Neural cell (in vitro differentiated cells): ENCODE results near the gene NAA38. TPM values are rescaled to one million over a fixed set of nuclear protein-coding genes. Genes with fewer than 3 reads are reported as not detected.

Experiments used
- H2AFZ ChIP-seq: fragments of 200-600, 300-800 bp; sonication (generic), shearing (Covaris generic); 2 replicates; pipeline ENCODE4 v1.6.0; 2014; ENCODE audit warnings: low read depth, mild to moderate bottlenecking, antibody characterized with exemption, low read length, moderate library complexity
- H3F3A ChIP-seq: fragments of 200-600 bp; shearing (Covaris generic); 2 replicates; pipeline ENCODE4 v1.6.1; 2016; ENCODE audit warnings: mild to moderate bottlenecking, moderate library complexity, mixed read lengths, antibody characterized with exemption, low read length; ENCODE audit not compliant: insufficient read depth, poor library complexity, severe bottlenecking
- H3K27ac ChIP-seq: fragments of 200-600, 300-800 bp; sonication (generic), shearing (Covaris generic); 2 replicates; pipeline ENCODE4 v1.5.1; 2014; ENCODE audit warnings: mild to moderate bottlenecking, low read length, moderate library complexity
- H3K27me3 ChIP-seq: fragments of 300-800, 200-600 bp; sonication (generic), shearing (Covaris generic); 2 replicates; pipeline ENCODE4 v1.6.0; 2014; ENCODE audit warnings: mild to moderate bottlenecking, low read depth, low read length, moderate library complexity; ENCODE audit not compliant: insufficient read depth
- H3K36me3 ChIP-seq: fragments of 300-800, 200-600 bp; sonication (generic), shearing (Covaris generic); 2 replicates; pipeline ENCODE4 v1.5.1; 2014; ENCODE audit warnings: mild to moderate bottlenecking, antibody characterized with exemption, low read length, moderate library complexity; ENCODE audit not compliant: insufficient read depth
- H3K4me2 ChIP-seq: fragments of 300-800, 200-600 bp; sonication (generic), shearing (Covaris generic); 2 replicates; pipeline ENCODE4 v1.6.0; 2014; ENCODE audit warnings: mild to moderate bottlenecking, low read length
- H3K4me3 ChIP-seq: fragments of 300-800, 200-600 bp; sonication (generic), shearing (Covaris generic); 2 replicates; pipeline ENCODE4 v1.5.1; 2014; ENCODE audit warnings: mild to moderate bottlenecking, low read length, moderate library complexity
- H3K79me2 ChIP-seq: fragments of 200-600 bp; shearing (Covaris generic); replicated peaks from 2 replicates; pipeline ENCODE4 v1.6.0; 2014; ENCODE audit warnings: mild to moderate bottlenecking, low read length, moderate library complexity; ENCODE audit not compliant: insufficient read depth
- H3K9ac ChIP-seq: fragments of 300-800, 200-600 bp; sonication (generic), shearing (Covaris generic); 2 replicates; pipeline ENCODE4 v1.6.1; 2016; ENCODE audit warnings: mild to moderate bottlenecking, low read length, mixed read lengths
- H3K9me2 ChIP-seq: fragments of 200-600 bp; shearing (Covaris generic); 2 replicates; pipeline ENCODE4 v1.6.1; 2016; ENCODE audit warnings: mild to moderate bottlenecking, low read length, mixed read lengths; ENCODE audit not compliant: insufficient read depth
- H3K9me3 ChIP-seq: fragments of 200-600, 300-800 bp; sonication (generic), shearing (Covaris generic); 2 replicates; pipeline ENCODE4 v1.6.1; 2016; ENCODE audit warnings: mild to moderate bottlenecking, mixed run types, low read length, moderate library complexity, mixed read lengths
- H4K20me1 ChIP-seq: fragments of 200-600 bp; shearing (Covaris generic); 2 replicates; pipeline ENCODE4 v1.6.1; 2016; ENCODE audit warnings: mild to moderate bottlenecking, mixed run types; ENCODE audit not compliant: insufficient read depth
- CTCF ChIP-seq: fragments of 450-650 bp; IDR thresholded peaks from 2 replicates; pipeline ENCODE4 v1.5.1; 2014; ENCODE audit warnings: antibody characterized with exemption, mild to moderate bottlenecking, moderate library complexity; ENCODE audit not compliant: poor library complexity, severe bottlenecking
- EP300 ChIP-seq: fragments of 450-650 bp; conservative IDR thresholded peaks from 2 replicates; pipeline ENCODE4 v1.6.1; 2014; ENCODE audit warnings: antibody characterized with exemption, mild to moderate bottlenecking, moderate library complexity; ENCODE audit not compliant: poor library complexity, severe bottlenecking
- EZH2 ChIP-seq: fragments of 200-600, 300-800 bp; shearing (Covaris generic), sonication (generic); IDR thresholded peaks from 2 replicates; pipeline ENCODE4 v1.6.1; 2014; ENCODE audit warnings: antibody characterized with exemption, low read length, borderline replicate concordance, mild to moderate bottlenecking; ENCODE audit not compliant: insufficient read depth, poor library complexity, severe bottlenecking
- MXI1 ChIP-seq: fragments of 450-650 bp; conservative IDR thresholded peaks from 2 replicates; pipeline ENCODE4 v1.6.1; 2014; ENCODE audit warnings: antibody characterized with exemption, mild to moderate bottlenecking; ENCODE audit not compliant: poor library complexity, severe bottlenecking
- POLR2AphosphoS5 ChIP-seq: IDR thresholded peaks from 2 replicates; pipeline ENCODE4 v1.6.1; 2012
- RAD21 ChIP-seq: fragments of 450-650 bp; conservative IDR thresholded peaks from 2 replicates; pipeline ENCODE4 v1.6.1; 2014; ENCODE audit warnings: antibody characterized with exemption, mild to moderate bottlenecking, moderate library complexity
- REST ChIP-seq: IDR thresholded peaks from 2 replicates; pipeline ENCODE4 v1.6.1; 2012; ENCODE audit warnings: borderline replicate concordance
- SMC3 ChIP-seq: fragments of 450-650 bp; conservative IDR thresholded peaks from 2 replicates; pipeline ENCODE4 v1.6.1; 2014; ENCODE audit warnings: antibody characterized with exemption, mild to moderate bottlenecking, moderate library complexity; ENCODE audit not compliant: poor library complexity
- TAF1 ChIP-seq: IDR thresholded peaks from 2 replicates; pipeline ENCODE4 v1.6.1; 2012; ENCODE audit warnings: low read depth
- polyA plus RNA-seq: library from polyadenylated mRNA; depleted of rRNA; stranded (reverse); fragments of >200 nt; gene quantifications from 2 replicates; pipeline ENCODE4 v1.2.3, GENCODE V29; 2014

Gene NAA38
- polyA plus RNA-seq, 1 donor from 2014 or later: 110 TPM

GRCh38 chr17:7837408-7838088, 19.8 kb downstream of the NAA38 start:
- Histone ChIP-seq H3K4me2 (peak overlapping the region; percentile 100), H3K9me2 (no peaks in the 10 kb centered on the region), H3K79me2 (peaks cover 45% of the 10 kb centered on the region), H2AFZ (no peak overlapping the region), H3K27ac (peak overlapping the region; percentile 96), H3K27me3 (no peaks in the 10 kb centered on the region), H3K9me3 (no peaks in the 10 kb centered on the region), H3F3A (peaks cover 15% of the 10 kb centered on the region), H3K9ac (peak overlapping the region; percentile 98), H4K20me1 (peaks cover 9% of the 10 kb centered on the region), H3K36me3 (no peaks in the 10 kb centered on the region), H3K4me3 (peak overlapping the region; percentile 82)
- TF ChIP-seq RAD21 (no peak), POLR2AphosphoS5 (no peak), REST (no peak), EZH2 (no peak), MXI1 (no peak)

- peaks cover 41% of the 10 kb centered on the region for H3K79me2 ChIP-seq
- peaks cover 15% of the 10 kb centered on the region for H3F3A ChIP-seq
- no peak overlapping the region for H2AFZ ChIP-seq
- no peaks in the 10 kb centered on the region for H3K9me2 ChIP-seq
- H3K36me3 ChIP-seq: no peaks in the 10 kb centered on the region
- H3K9ac ChIP-seq: peak overlapping the region; percentile 98
- H3K27ac ChIP-seq: peak overlapping the region; percentile 96
- TF ChIP-seq SMC3 (no peak), CTCF (no peak), TAF1 (peak; percentile 57), EZH2 (no peak), REST (peak; percentile 76), POLR2AphosphoS5 (peak; percentile 67), EP300 (peak; percentile 88), RAD21 (no peak), MXI1 (peak; percentile 70)
- H3K9me3 ChIP-seq: no peaks in the 10 kb centered on the region
- H3K27me3 ChIP-seq: no peaks in the 10 kb centered on the region
- peaks cover 5% of the 10 kb centered on the region for H4K20me1 ChIP-seq
- peak overlapping the region; percentile 82 for H3K4me3 ChIP-seq
- H3K4me2 ChIP-seq: peak overlapping the region; percentile 100
Measured at GRCh38 chr17:7836596-7837407, 20.6 kb downstream of the NAA38 start.
